GM23338 (cell line): ENCODE results near the gene ACAD10.

ENCODE experiments used
- CREB1 ChIP-seq: fragments of 250-450 bp; sonication (Bioruptor Pico); IDR thresholded peaks from 2 replicates; pipeline ENCODE4 v1.5.0; 2020; ENCODE audit warnings: low read depth, mild to moderate bottlenecking, moderate library complexity
- EZH2 ChIP-seq: fragments of 200-600 bp; sonication (generic); IDR thresholded peaks from one replicate; pipeline ENCODE4 v1.8.0; 2017; ENCODE audit warnings: antibody characterized with exemption, mild to moderate bottlenecking, low read depth; ENCODE audit not compliant: unreplicated experiment
- EZH2phosphoT487 ChIP-seq: fragments of 200-600 bp; sonication (generic); IDR thresholded peaks from one replicate; pipeline ENCODE4 v1.8.1; 2018; ENCODE audit warnings: antibody characterized with exemption; ENCODE audit not compliant: unreplicated experiment
- JUNB ChIP-seq: IDR thresholded peaks from one replicate; pipeline ENCODE4 v1.6.1; 2016; ENCODE audit warnings: antibody characterized with exemption; ENCODE audit not compliant: unreplicated experiment
- POLR2AphosphoS5 ChIP-seq: IDR thresholded peaks from 2 replicates; pipeline ENCODE4 v1.6.1; 2016; ENCODE audit warnings: antibody characterized with exemption, low read depth
- STAT1 ChIP-seq: IDR thresholded peaks from one replicate; pipeline ENCODE4 v1.6.1; 2016; ENCODE audit warnings: antibody characterized with exemption; ENCODE audit not compliant: unreplicated experiment
- ZNF114 ChIP-seq: fragments of 250-450 bp; sonication (Bioruptor Pico); IDR thresholded peaks from 2 replicates; pipeline ENCODE4 v1.5.0; 2020; ENCODE audit warnings: mild to moderate bottlenecking, moderate library complexity
- ZNF331 ChIP-seq: fragments of 250-450 bp; sonication (Bioruptor Pico); IDR thresholded peaks from 2 replicates; pipeline ENCODE4 v1.5.0; 2020; ENCODE audit warnings: low read depth, mild to moderate bottlenecking, moderate library complexity
- ZNF462 ChIP-seq: fragments of 250-450 bp; sonication (Bioruptor Pico); IDR thresholded peaks from 2 replicates; pipeline ENCODE4 v1.5.0; 2020; ENCODE audit warnings: mild to moderate bottlenecking, moderate library complexity
- TF ChIP-seq, protein P1 (sequence below), 2 experiments: fragments of 200-600 bp in 1 of 2; sonication (generic) in 1 of 2; conservative IDR thresholded peaks; 2 replicates each; pipeline versions ENCODE4 v1.5.1 to v1.6.1; 2016 to 2017; ENCODE audit warnings: antibody characterized with exemption in 2 of 2, low read depth in 2 of 2, mild to moderate bottlenecking in 2 of 2, moderate library complexity in 1 of 2
- TF ChIP-seq, protein P2 (sequence below): IDR thresholded peaks from one replicate; pipeline ENCODE4 v1.6.1; 2018; ENCODE audit warnings: antibody characterized with exemption; ENCODE audit not compliant: unreplicated experiment
- TF ChIP-seq, protein P3 (sequence below): IDR thresholded peaks from 2 replicates; pipeline ENCODE4 v1.6.1; 2016; ENCODE audit warnings: antibody characterized with exemption

- TF ChIP-seq, protein P1, sequence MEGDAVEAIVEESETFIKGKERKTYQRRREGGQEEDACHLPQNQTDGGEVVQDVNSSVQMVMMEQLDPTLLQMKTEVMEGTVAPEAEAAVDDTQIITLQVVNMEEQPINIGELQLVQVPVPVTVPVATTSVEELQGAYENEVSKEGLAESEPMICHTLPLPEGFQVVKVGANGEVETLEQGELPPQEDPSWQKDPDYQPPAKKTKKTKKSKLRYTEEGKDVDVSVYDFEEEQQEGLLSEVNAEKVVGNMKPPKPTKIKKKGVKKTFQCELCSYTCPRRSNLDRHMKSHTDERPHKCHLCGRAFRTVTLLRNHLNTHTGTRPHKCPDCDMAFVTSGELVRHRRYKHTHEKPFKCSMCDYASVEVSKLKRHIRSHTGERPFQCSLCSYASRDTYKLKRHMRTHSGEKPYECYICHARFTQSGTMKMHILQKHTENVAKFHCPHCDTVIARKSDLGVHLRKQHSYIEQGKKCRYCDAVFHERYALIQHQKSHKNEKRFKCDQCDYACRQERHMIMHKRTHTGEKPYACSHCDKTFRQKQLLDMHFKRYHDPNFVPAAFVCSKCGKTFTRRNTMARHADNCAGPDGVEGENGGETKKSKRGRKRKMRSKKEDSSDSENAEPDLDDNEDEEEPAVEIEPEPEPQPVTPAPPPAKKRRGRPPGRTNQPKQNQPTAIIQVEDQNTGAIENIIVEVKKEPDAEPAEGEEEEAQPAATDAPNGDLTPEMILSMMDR (conservative IDR thresholded peaks at IDR 0.05; ENCODE audit: low read depth in 2 of 2) = no peak
- TF ChIP-seq POLR2AphosphoS5 (no peak), EZH2 (no peak), EZH2phosphoT487 (no peak), ZNF331 (CRISPR knock-in tag) (no peak), ZNF114 (CRISPR knock-in tag) (no peak), CREB1 (CRISPR knock-in tag) (no peak), STAT1 (no peak), JUNB (no peak), ZNF462 (CRISPR knock-in tag) (no peak)
- TF ChIP-seq, protein P2, sequence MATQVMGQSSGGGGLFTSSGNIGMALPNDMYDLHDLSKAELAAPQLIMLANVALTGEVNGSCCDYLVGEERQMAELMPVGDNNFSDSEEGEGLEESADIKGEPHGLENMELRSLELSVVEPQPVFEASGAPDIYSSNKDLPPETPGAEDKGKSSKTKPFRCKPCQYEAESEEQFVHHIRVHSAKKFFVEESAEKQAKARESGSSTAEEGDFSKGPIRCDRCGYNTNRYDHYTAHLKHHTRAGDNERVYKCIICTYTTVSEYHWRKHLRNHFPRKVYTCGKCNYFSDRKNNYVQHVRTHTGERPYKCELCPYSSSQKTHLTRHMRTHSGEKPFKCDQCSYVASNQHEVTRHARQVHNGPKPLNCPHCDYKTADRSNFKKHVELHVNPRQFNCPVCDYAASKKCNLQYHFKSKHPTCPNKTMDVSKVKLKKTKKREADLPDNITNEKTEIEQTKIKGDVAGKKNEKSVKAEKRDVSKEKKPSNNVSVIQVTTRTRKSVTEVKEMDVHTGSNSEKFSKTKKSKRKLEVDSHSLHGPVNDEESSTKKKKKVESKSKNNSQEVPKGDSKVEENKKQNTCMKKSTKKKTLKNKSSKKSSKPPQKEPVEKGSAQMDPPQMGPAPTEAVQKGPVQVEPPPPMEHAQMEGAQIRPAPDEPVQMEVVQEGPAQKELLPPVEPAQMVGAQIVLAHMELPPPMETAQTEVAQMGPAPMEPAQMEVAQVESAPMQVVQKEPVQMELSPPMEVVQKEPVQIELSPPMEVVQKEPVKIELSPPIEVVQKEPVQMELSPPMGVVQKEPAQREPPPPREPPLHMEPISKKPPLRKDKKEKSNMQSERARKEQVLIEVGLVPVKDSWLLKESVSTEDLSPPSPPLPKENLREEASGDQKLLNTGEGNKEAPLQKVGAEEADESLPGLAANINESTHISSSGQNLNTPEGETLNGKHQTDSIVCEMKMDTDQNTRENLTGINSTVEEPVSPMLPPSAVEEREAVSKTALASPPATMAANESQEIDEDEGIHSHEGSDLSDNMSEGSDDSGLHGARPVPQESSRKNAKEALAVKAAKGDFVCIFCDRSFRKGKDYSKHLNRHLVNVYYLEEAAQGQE = no peak
- TF ChIP-seq, protein P3, sequence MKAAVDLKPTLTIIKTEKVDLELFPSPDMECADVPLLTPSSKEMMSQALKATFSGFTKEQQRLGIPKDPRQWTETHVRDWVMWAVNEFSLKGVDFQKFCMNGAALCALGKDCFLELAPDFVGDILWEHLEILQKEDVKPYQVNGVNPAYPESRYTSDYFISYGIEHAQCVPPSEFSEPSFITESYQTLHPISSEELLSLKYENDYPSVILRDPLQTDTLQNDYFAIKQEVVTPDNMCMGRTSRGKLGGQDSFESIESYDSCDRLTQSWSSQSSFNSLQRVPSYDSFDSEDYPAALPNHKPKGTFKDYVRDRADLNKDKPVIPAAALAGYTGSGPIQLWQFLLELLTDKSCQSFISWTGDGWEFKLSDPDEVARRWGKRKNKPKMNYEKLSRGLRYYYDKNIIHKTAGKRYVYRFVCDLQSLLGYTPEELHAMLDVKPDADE = no peak
Measured at GRCh38 chr12:111664499-111664898, 21.4 kb upstream of the ACAD10 start.
